Muscle of leg (tissue), 11 donors: ENCODE results near the gene TEX29. TPM values are rescaled to one million over a fixed set of nuclear protein-coding genes. Genes with fewer than 3 reads are reported as not detected.

ENCODE experiments used
- DNase-seq: peaks from one replicate; pipeline ENCODE4 v3.0.0; 2013
- H3K27ac ChIP-seq: one replicate; pipeline ENCODE4 v1.5.1; 2013; ENCODE audit warnings: mild to moderate bottlenecking, low read length, control low read depth
- H3K27me3 ChIP-seq: one replicate; pipeline ENCODE4 v1.6.1; 2013; ENCODE audit warnings: low read length; ENCODE audit not compliant: control insufficient read depth, insufficient read depth
- H3K36me3 ChIP-seq: one replicate; pipeline ENCODE4 v1.6.1; 2013; ENCODE audit warnings: low read length; ENCODE audit not compliant: control insufficient read depth, insufficient read depth
- H3K4me1 ChIP-seq: one replicate; pipeline ENCODE4 v1.6.1; 2013; ENCODE audit warnings: low read length; ENCODE audit not compliant: control insufficient read depth, insufficient read depth
- H3K4me3 ChIP-seq: one replicate; pipeline ENCODE4 v1.5.1; 2013; ENCODE audit warnings: low read length, control low read depth
- H3K9me3 ChIP-seq: replicated peaks from 2 replicates; pipeline ENCODE4 v1.6.1; 2013; ENCODE audit warnings: low read depth, low read length; ENCODE audit not compliant: control insufficient read depth
- WGBS: methylation state at CpG from one replicate; pipeline ENCODE4 v1.1.5; 2013; ENCODE audit warnings: missing lambda C conversion rate; ENCODE audit not compliant: insufficient coverage; 5-methylcytosine and 5-hydroxymethylcytosine counted together
- polyA plus RNA-seq, 8 donors: library from polyadenylated mRNA; unstranded; fragments of 120-200 nt; gene quantifications; one replicate each; pipeline versions ENCODE4 v1.2.1 to v1.2.3, GENCODE V29; 2013; ENCODE audit warnings: inconsistent platforms in 1 of 8, low replicate concordance in 1 of 8; ENCODE audit not compliant: insufficient read length in 8 of 8, insufficient read depth in 1 of 8
- total RNA-seq: library from RNA; stranded (reverse); fragments of 120-200 nt; gene quantifications from one replicate; pipeline ENCODE4 v1.2.4, GENCODE V29; 2013

The TEX29 gene
- total and polyA plus RNA-seq, 9 donors, result 0.15 to 0.67 (median 0.36) TPM

DNA sequence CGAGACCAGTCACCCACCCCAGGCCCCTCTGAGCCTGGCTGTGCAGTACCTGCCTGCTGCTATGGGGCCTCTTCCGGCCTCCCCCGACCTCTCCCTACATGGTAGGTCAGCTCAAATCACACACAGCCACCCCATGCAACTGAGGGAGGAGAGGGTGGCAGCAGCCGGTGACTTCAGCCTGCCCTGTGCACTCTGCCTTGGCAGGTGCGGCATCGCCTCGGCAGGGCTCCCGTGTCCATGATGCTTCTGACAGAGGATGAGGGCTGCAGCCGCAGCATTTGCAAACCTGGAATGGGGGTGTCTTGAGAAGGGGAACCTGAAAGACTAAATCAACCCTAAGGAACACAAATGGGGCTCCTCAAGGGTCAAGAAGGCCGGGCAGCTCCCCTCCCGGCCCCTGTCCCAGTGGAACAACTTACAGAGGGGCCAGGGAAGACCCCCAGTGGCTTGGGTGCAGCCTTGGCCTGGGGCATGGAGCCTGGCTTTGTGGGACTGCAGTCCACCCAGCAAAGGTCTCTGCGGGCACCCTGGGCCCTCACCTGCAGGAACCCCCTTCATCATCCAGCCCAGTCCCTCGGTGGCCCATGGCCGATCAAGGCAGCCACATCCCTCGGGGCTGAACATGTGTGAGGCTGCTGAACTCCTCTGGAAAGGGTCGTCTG lies 6.7 kb downstream of the TEX29 start:
- 69% methylated on average over 9 of the region's 16 CpGs for WGBS
- Histone ChIP-seq H3K27me3 (no peaks in the 10 kb centered on the region), H3K4me3 (no peak overlapping the region), H3K27ac (no peak overlapping the region), H3K36me3 (no peaks in the 10 kb centered on the region), H3K4me1 (no peaks in the 10 kb centered on the region), H3K9me3 (no peaks in the 10 kb centered on the region)
- no peak for DNase-seq

- Histone ChIP-seq H3K27me3 (no peaks in the 10 kb centered on the region), H3K9me3 (no peaks in the 10 kb centered on the region), H3K36me3 (no peaks in the 10 kb centered on the region), H3K4me3 (no peak overlapping the region), H3K4me1 (no peaks in the 10 kb centered on the region), H3K27ac (no peak overlapping the region)
- WGBS, result 91% methylated on average over 20 of the region's 32 CpGs
- no peak for DNase-seq
Observed at GRCh38 chr13:111327730-111328573, 7.5 kb downstream of the TEX29 start.

DNA sequence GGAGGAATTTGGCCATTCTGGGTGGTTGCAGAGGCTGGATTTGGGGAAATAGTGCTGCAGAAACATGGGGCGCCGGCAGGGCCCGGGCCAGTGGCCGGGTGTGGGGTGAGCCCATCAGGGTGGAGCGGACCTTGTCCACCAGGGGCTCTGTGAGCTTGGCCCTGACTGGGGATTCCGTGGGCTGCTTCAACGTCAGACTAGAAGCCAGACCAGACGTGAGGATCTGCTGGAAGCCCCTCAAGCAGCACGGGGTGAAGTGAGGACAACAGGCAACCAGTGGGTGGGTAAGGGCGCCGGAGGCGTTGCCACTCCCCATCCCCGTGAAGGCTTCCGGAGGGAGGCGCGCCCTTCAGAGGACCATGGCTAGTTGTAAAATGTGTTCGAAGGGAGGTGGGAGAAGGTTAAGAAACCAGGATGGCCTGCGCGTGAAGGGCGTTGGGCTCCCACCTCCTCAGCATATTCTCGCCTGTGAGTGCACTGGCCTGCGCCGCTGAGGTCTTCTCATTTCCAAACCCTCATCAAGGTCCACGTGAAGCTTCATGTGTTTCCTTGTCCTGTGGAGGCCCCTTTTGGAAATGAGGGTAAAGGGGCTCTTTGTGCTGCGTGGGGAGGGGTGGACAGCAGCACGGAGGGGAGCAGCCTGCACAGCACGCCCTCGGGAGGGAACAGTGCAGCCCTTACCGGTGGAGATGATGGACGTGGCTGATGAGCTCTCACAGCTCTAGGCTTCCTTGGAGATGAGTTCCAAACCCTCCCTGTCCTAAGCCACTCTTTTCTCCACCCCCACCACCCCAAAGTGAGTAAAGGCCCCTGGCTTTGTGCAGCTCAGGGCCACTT lies 8.3 kb downstream of the TEX29 start:
- 87% methylated on average over 23 of the region's 30 CpGs for WGBS
- H3K4me1 ChIP-seq, result no peaks in the 10 kb centered on the region
- H3K9me3 ChIP-seq, result no peaks in the 10 kb centered on the region
- DNase-seq, result no peak
- no peak overlapping the region for H3K4me3 ChIP-seq
- H3K27me3 ChIP-seq, result no peaks in the 10 kb centered on the region
- H3K27ac ChIP-seq, result no peak overlapping the region
- no peaks in the 10 kb centered on the region for H3K36me3 ChIP-seq

GRCh38 chr13:111329641-111330040 lies 9.2 kb downstream of the TEX29 start:
- Histone ChIP-seq H3K9me3 (no peaks in the 10 kb centered on the region), H3K4me3 (no peak overlapping the region), H3K4me1 (no peaks in the 10 kb centered on the region), H3K27me3 (no peaks in the 10 kb centered on the region), H3K27ac (no peak overlapping the region), H3K36me3 (no peaks in the 10 kb centered on the region)
- WGBS, result 93% methylated on average over 3 of the region's 7 CpGs
- no peak for DNase-seq

GRCh38 chr13:111330066-111330610 lies 9.7 kb downstream of the TEX29 start:
- Histone ChIP-seq H3K27ac (no peak overlapping the region), H3K4me1 (no peaks in the 10 kb centered on the region), H3K9me3 (no peaks in the 10 kb centered on the region), H3K4me3 (no peak overlapping the region), H3K27me3 (no peaks in the 10 kb centered on the region), H3K36me3 (no peaks in the 10 kb centered on the region)
- 37% methylated on average over 5 of the region's 11 CpGs for WGBS
- DNase-seq, result no peak

DNA sequence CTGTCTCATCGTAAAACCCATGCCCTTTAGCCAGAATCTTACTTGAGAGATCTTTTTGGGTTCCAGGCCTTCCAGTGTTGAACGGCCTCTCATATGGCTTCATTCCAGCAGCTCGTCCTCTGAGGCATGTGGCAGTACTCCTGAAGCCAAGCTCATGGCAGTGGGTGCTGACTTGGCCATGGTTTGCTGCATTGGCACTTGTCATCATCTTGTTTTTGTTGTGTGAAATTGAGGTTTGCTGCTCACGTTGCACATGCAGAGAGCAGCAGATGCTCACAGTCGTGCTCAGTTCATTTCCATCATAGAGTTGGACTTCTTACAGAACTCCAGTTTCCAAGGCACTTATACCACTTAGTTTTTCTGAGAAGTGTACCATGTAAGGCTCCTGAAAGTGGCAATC lies 14.9 kb downstream of the TEX29 start:
- no peak overlapping the region for H3K4me3 ChIP-seq
- no peaks in the 10 kb centered on the region for H3K4me1 ChIP-seq
- no peaks in the 10 kb centered on the region for H3K9me3 ChIP-seq
- H3K27ac ChIP-seq, result no peak overlapping the region
- no peak for DNase-seq
- H3K27me3 ChIP-seq, result no peaks in the 10 kb centered on the region
- no peaks in the 10 kb centered on the region for H3K36me3 ChIP-seq
- WGBS, result 50% methylated on average over 1 of the region's 5 CpGs

GRCh38 chr13:111336666-111337065 lies 16.2 kb downstream of the TEX29 start:
- H3K27ac ChIP-seq, result no peak overlapping the region
- WGBS, result 94% methylated on average over 5 of the region's 9 CpGs

GRCh38 chr13:111337206-111337605 lies 16.8 kb downstream of the TEX29 start:
- no peak for DNase-seq
- 64% methylated on average over 4 of the region's 4 CpGs for WGBS

More at GRCh38 chr13:111336666-111337065, 16.2 kb downstream of the TEX29 start:
- H3K4me1 ChIP-seq, result no peaks in the 10 kb centered on the region
- H3K4me3 ChIP-seq, result no peak overlapping the region
- no peaks in the 10 kb centered on the region for H3K9me3 ChIP-seq
- DNase-seq, result no peak
- H3K36me3 ChIP-seq, result no peaks in the 10 kb centered on the region
- H3K27me3 ChIP-seq, result no peaks in the 10 kb centered on the region

DNA sequence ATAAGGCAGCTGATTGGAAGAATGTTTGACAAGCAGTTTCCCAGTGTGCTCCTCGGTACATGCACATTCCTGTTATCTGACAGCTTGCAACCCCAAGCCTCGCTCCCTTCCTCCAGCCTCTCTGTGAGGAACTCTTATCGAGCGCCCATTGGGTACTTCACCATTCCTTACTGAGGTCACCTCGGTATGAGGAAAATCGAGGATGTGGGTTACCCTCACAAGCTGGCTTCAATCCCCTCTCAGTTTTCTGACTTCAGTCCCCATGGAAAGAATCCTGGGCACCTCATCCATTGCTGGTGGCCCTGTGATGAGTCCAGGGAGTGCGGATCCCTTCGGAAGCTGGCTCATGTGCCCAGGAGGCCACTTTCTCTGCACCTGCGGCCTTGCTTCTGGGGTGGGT lies 17.3 kb downstream of the TEX29 start:
- H3K4me1 ChIP-seq, result no peaks in the 10 kb centered on the region
- DNase-seq, result no peak
- H3K27me3 ChIP-seq, result no peaks in the 10 kb centered on the region
- H3K9me3 ChIP-seq, result no peaks in the 10 kb centered on the region
- 87% methylated on average over 9 of the region's 9 CpGs for WGBS
- H3K4me3 ChIP-seq, result no peak overlapping the region
- no peak overlapping the region for H3K27ac ChIP-seq
- peaks cover 1% of the 10 kb centered on the region for H3K36me3 ChIP-seq

More at GRCh38 chr13:111337206-111337605, 16.8 kb downstream of the TEX29 start:
- Histone ChIP-seq H3K36me3 (no peaks in the 10 kb centered on the region), H3K9me3 (no peaks in the 10 kb centered on the region), H3K4me3 (no peak overlapping the region), H3K27me3 (no peaks in the 10 kb centered on the region), H3K27ac (no peak overlapping the region), H3K4me1 (no peaks in the 10 kb centered on the region)

- H3K36me3 ChIP-seq, result peaks cover 6% of the 10 kb centered on the region
- WGBS, result 93% methylated on average over 3 of the region's 11 CpGs
- no peak overlapping the region for H3K4me3 ChIP-seq
- H3K27me3 ChIP-seq, result no peaks in the 10 kb centered on the region
- H3K9me3 ChIP-seq, result no peaks in the 10 kb centered on the region
- no peak for DNase-seq
- no peaks in the 10 kb centered on the region for H3K4me1 ChIP-seq
- H3K27ac ChIP-seq, result no peak overlapping the region
Observed at GRCh38 chr13:111338841-111339240, 18.4 kb downstream of the TEX29 start.
